GM12878 (cell line): Measurements from ENCODE around the gene RPL31.

Source experiments
- CREM ChIP-seq: IDR thresholded peaks from 2 replicates; pipeline ENCODE4 v1.6.1; 2014; ENCODE audit warnings: antibody characterized with exemption, low read depth
- CTCF ChIP-seq, 3 experiments: IDR thresholded peaks in 2 of 3; conservative IDR thresholded peaks in 1 of 3; 2 replicates each; pipeline ENCODE4 v1.5.1; 2011; ENCODE audit warnings: low read depth in 3 of 3, low read length in 3 of 3, mild to moderate bottlenecking in 3 of 3, control low read depth in 2 of 3, moderate library complexity in 2 of 3, inconsistent platforms in 1 of 3, mixed read lengths in 1 of 3; ENCODE audit not compliant: control insufficient read depth in 2 of 3, insufficient read depth in 1 of 3; ENCODE audit errors: extremely low read depth in 1 of 3
- EZH2 ChIP-seq: IDR thresholded peaks from 2 replicates; pipeline ENCODE4 v1.6.1; 2012; ENCODE audit warnings: low read depth, mild to moderate bottlenecking, control low read depth, inconsistent platforms, low read length, borderline replicate concordance; ENCODE audit not compliant: control insufficient read depth
- GATAD2B ChIP-seq: fragments of 450-650 bp; conservative IDR thresholded peaks from 2 replicates; pipeline ENCODE4 v1.6.1; 2017; ENCODE audit warnings: low read depth, mild to moderate bottlenecking, moderate library complexity
- JUND ChIP-seq: IDR thresholded peaks from 2 replicates; pipeline ENCODE4 v1.6.1; 2012; ENCODE audit warnings: low read depth, mild to moderate bottlenecking, low read length, improper control_type of control experiment, moderate library complexity
- POLR2A ChIP-seq: IDR thresholded peaks from 2 replicates; pipeline ENCODE4 v1.6.1; 2011; ENCODE audit warnings: low read depth, mild to moderate bottlenecking, low read length
- POLR2AphosphoS5 ChIP-seq: IDR thresholded peaks from 2 replicates; pipeline ENCODE4 v1.6.1; 2011; ENCODE audit warnings: mild to moderate bottlenecking, low read length, inconsistent platforms
- RUNX3 ChIP-seq: IDR thresholded peaks from 2 replicates; pipeline ENCODE4 v1.6.1; 2012; ENCODE audit warnings: low read length, inconsistent platforms
- SIN3A ChIP-seq: IDR thresholded peaks from 2 replicates; pipeline ENCODE4 v1.6.1; 2012; ENCODE audit warnings: low read depth, low read length, improper control_type of control experiment
- STAT3 ChIP-seq: IDR thresholded peaks from 2 replicates; pipeline ENCODE4 v1.6.1; 2011; ENCODE audit warnings: low read depth, low read length, improper control_type of control experiment
- TAF1 ChIP-seq: IDR thresholded peaks from 2 replicates; pipeline ENCODE4 v1.6.1; 2011; ENCODE audit warnings: mild to moderate bottlenecking, low read depth, low read length, borderline replicate concordance
- ZNF207 ChIP-seq: fragments of 450-650 bp; IDR thresholded peaks from 2 replicates; pipeline ENCODE4 v1.6.1; 2014; ENCODE audit warnings: antibody characterized with exemption, mild to moderate bottlenecking, borderline replicate concordance
- ZSCAN29 ChIP-seq: fragments of 450-650 bp; IDR thresholded peaks from 2 replicates; pipeline ENCODE4 v1.6.1; 2017; ENCODE audit warnings: mild to moderate bottlenecking, moderate library complexity

DNA sequence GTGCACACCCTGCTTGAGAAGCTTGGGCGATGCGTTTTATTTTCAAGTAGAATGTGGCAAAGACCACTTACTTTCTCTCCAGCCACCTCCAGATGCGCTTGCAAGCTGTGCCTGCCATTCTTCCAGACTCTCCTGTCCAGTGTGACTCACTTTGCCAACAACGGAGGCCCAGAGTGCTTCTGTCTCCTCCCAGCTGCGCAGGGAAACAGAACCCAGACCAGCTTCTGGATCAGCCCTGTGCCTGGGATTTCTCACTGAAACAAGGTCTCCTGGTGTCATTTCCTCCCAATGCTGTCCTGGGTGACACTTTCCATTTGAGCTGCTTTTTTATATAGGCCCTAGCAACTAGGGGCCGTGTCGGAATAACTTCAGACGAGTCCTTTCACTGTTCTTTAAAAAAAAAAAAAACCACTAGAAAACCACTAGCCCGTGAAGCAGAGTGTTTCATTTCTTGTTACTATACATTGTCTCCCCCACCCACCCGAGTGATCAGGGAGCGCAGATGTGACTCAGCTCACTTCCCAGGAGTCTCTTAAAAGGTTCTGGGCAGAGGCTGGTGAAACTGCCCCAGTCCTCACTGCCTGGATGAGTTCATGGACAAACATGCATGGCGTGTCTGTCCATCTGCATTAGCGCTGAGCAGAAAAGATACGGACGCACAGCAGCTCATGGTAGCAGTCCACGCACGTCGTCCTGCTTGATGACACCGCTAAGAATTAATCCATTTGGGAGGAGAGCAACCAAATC is 25.3 kb upstream of the RPL31 start:
- TF ChIP-seq EZH2, result no peak
- no peak for TF ChIP-seq GATAD2B
- no peak for TF ChIP-seq POLR2A
- TF ChIP-seq TAF1, result no peak
- TF ChIP-seq ZSCAN29, result no peak
- no peak for TF ChIP-seq POLR2AphosphoS5
- no peak for TF ChIP-seq CTCF (IDR thresholded peaks at IDR 0.05 in 2 of 3, conservative IDR thresholded peaks at IDR 0.05 in 1 of 3; ENCODE audit: control insufficient read depth in 2 of 3, extremely low read depth in 1 of 3, insufficient read depth in 1 of 3, low read depth in 3 of 3, low read length in 3 of 3)
- TF ChIP-seq RUNX3, result peak; percentile 67
- no peak for TF ChIP-seq SIN3A
- TF ChIP-seq CREM, result no peak
- no peak for TF ChIP-seq ZNF207
- TF ChIP-seq JUND, result no peak
- no peak for TF ChIP-seq STAT3
